Testis (tissue), 3 donors: ENCODE data around the gene MYBPC3. TPM values are rescaled to one million over a fixed set of nuclear protein-coding genes. Genes with fewer than 3 reads are reported as not detected.
A peak's percentile ranks its signal among the peaks of the same experiment; 100 is the strongest.

Experiments used
- DNase-seq: peaks from one replicate; pipeline ENCODE4 v3.0.0-alpha.2; 2019
- H3K27ac ChIP-seq, 2 donors: fragments of 200-600 bp; sonication (generic); one replicate each; pipeline ENCODE4 v1.5.1; 2019
- H3K27me3 ChIP-seq: fragments of 200-600 bp; sonication (generic); one replicate; pipeline ENCODE4 v1.5.1; 2019
- H3K36me3 ChIP-seq: fragments of 200-600 bp; sonication (generic); one replicate; pipeline ENCODE4 v1.5.1; 2017; ENCODE audit warnings: low read depth; ENCODE audit errors: missing control alignments
- H3K4me1 ChIP-seq: fragments of 200-600 bp; sonication (generic); one replicate; pipeline ENCODE4 v1.5.1; 2019
- H3K4me3 ChIP-seq, 2 donors: fragments of 200-600 bp; sonication (generic); one replicate each; pipeline ENCODE4 v1.5.1; 2017 to 2019
- H3K9me3 ChIP-seq: fragments of 200-600 bp; sonication (generic); one replicate; pipeline ENCODE4 v1.5.1; 2017
- CTCF ChIP-seq, 3 experiments: fragments of 450-650 bp in 2 of 3; fragments of 200-600 bp in 1 of 3; sonication (generic) in 1 of 3; IDR thresholded peaks; one replicate each; pipeline ENCODE4 v1.5.1; 2016 to 2019; ENCODE audit warnings: antibody characterized with exemption in 3 of 3, mild to moderate bottlenecking in 2 of 3, moderate library complexity in 1 of 3
- POLR2A ChIP-seq: fragments of 450-650 bp; IDR thresholded peaks from one replicate; pipeline ENCODE4 v1.6.1; 2017; ENCODE audit warnings: antibody characterized with exemption, mild to moderate bottlenecking, moderate library complexity
- WGBS, 2 donors: methylation state at CpG; one replicate each; pipeline ENCODE4 v1.1.5; 2018; 5-methylcytosine and 5-hydroxymethylcytosine counted together
- intact Hi-C: fragments of 100-400 bp; cut with DNase I; formaldehyde crosslinking; loops from one replicate; pipeline ENCODE4 v1.15.1; 2023; ENCODE audit warnings: low total_unique reads
- polyA plus RNA-seq: library from polyadenylated mRNA; stranded (reverse); fragments of 350-450 nt; fragmentation: Illumina TruSeq; extraction: RNeasy Lipid Tissue Mini Kit (QIAGEN cat#74804); gene quantifications from one replicate; pipeline ENCODE4 v1.2.3, GENCODE V29; 2014; ENCODE audit warnings: low read depth, low replicate concordance; ENCODE audit not compliant: insufficient read depth
- total RNA-seq, 2 donors: library from RNA; depleted of rRNA; stranded (reverse); fragments of >200 nt; gene quantifications; one replicate each; pipeline ENCODE4 v1.2.3, GENCODE V29; 2016

The MYBPC3 gene
- total and polyA plus RNA-seq, 3 donors from 2014 or later = 0.68 to 1.7 (median 0.79) TPM

- H3K4me1 ChIP-seq = peaks cover 4% of the 10 kb centered on the region
- WGBS, 2 donors = 62 to 77% methylated on average over 9 of the region's 9 CpGs
- intact Hi-C loops = loop anchor here (10.0 kb wide), 2 partner anchors 192 to 462 kb away; no protein-coding TSS in a partner anchor
- no peaks in the 10 kb centered on the region for H3K9me3 ChIP-seq
- peak overlapping the region in 1 of 2 donors; percentile 56 for H3K4me3 ChIP-seq
- H3K36me3 ChIP-seq = no peaks in the 10 kb centered on the region
- H3K27ac ChIP-seq = no peak overlapping the region
- H3K27me3 ChIP-seq = no peaks in the 10 kb centered on the region
- TF ChIP-seq CTCF (IDR thresholded peaks at IDR 0.05) = no peak
- TF ChIP-seq POLR2A = no peak
- DNase-seq = no peak
Measured at GRCh38 chr11:47356129-47356997, 3.9 kb upstream of the MYBPC3 start.

- Histone ChIP-seq H3K27me3 (no peaks in the 10 kb centered on the region), H3K36me3 (no peaks in the 10 kb centered on the region), H3K9me3 (no peaks in the 10 kb centered on the region), H3K4me3 (peak overlapping the region; percentile 48 to 56), H3K4me1 (peaks cover 6% of the 10 kb centered on the region), H3K27ac (peak overlapping the region in 1 of 2 donors; percentile 66)
- WGBS, 2 donors = 19 to 22% methylated on average over 17 to 36 of the region's 47 CpGs
- intact Hi-C loops = loop anchor here (10.0 kb wide), 2 partner anchors 191 to 461 kb away; no protein-coding TSS in a partner anchor
- peak; percentile 98 for DNase-seq
- TF ChIP-seq POLR2A = no peak
- TF ChIP-seq CTCF (IDR thresholded peaks at IDR 0.05) = peak; percentile 83 to 95 (median 86)
Measured at GRCh38 chr11:47355283-47356128, 3.0 kb upstream of the MYBPC3 start.

- intact Hi-C loops = loop anchor here (10.0 kb wide), 2 partner anchors 190 to 460 kb away; no protein-coding TSS in a partner anchor
- H3K4me3 ChIP-seq = peak overlapping the region; percentile 48 to 56
- no peaks in the 10 kb centered on the region for H3K27me3 ChIP-seq
- no peak for TF ChIP-seq CTCF (IDR thresholded peaks at IDR 0.05)
- no peak for TF ChIP-seq POLR2A
- H3K4me1 ChIP-seq = peaks cover 6% of the 10 kb centered on the region
- H3K27ac ChIP-seq = peak overlapping the region in 1 of 2 donors; percentile 66
- WGBS, 2 donors = 5 to 6% methylated on average over 5 to 27 of the region's 32 CpGs
- DNase-seq = no peak
- no peaks in the 10 kb centered on the region for H3K36me3 ChIP-seq
- no peaks in the 10 kb centered on the region for H3K9me3 ChIP-seq
Measured at GRCh38 chr11:47354913-47355282, 2.4 kb upstream of the MYBPC3 start.

- intact Hi-C loops = loop anchor here (10.0 kb wide), 2 partner anchors 189 to 459 kb away; no protein-coding TSS in a partner anchor
- no peaks in the 10 kb centered on the region for H3K9me3 ChIP-seq
- 79 to 84% methylated on average over 15 of the region's 15 CpGs for WGBS, 2 donors
- H3K4me1 ChIP-seq = peaks cover 6% of the 10 kb centered on the region
- no peak for TF ChIP-seq POLR2A
- no peak for TF ChIP-seq CTCF (IDR thresholded peaks at IDR 0.05)
- H3K36me3 ChIP-seq = no peaks in the 10 kb centered on the region
- no peak overlapping the region for H3K4me3 ChIP-seq
- H3K27ac ChIP-seq = no peak overlapping the region
- no peak for DNase-seq
- no peaks in the 10 kb centered on the region for H3K27me3 ChIP-seq
Measured at GRCh38 chr11:47353978-47354774, 1.7 kb upstream of the MYBPC3 start.
